HG03378 (cell line): ENCODE measurements around the gene C11orf86.

Experiments used
- ATAC-seq: cut with Tn5 transposase; IDR thresholded peaks from one replicate; pipeline ENCODE4 v1.9.1; 2021; ENCODE audit warnings: mild to moderate bottlenecking, moderate library complexity; ENCODE audit not compliant: unreplicated experiment

The C11orf86 gene

GRCh38 chr11:67023957-67024353 lies 48.9 kb downstream of the C11orf86 start:
- ATAC-seq, result no peak

DNA sequence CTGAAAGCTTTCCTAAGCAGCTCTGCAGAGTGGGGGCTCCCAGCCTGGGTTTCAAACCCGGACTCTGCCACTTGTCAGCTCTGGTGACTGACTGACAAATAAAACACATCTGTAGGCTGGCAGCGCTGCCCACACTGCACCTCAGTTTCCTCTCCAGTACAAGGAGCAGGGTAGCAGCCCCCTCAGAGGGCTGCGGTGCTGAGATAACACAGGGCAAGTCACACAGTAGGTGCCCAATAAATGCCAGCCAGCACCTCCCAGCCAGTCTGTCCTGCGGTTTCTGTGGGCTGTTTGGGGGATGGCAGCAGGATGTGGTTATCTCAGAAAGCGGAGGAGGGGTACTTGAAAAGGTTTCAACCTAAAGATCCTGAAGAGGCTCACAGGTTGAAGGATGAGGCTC lies 49.3 kb downstream of the C11orf86 start:
- no peak for ATAC-seq

- ATAC-seq, result no peak
Measured at GRCh38 chr11:67024966-67025365, 49.9 kb downstream of the C11orf86 start.

GRCh38 chr11:67025750-67026149 lies 50.6 kb downstream of the C11orf86 start:
- ATAC-seq, result no peak
